Measurements from ENCODE around the gene INS.
A peak's percentile ranks its signal among the peaks of the same experiment; 100 is the strongest.
"Not testable (repeated sequence)": the region's sequence is repeated elsewhere in the genome, so short reads cannot be mapped to it uniquely, and the experiment has no call there.

The INS gene

GRCh38 chr11:2180789-2181370 is 19.9 kb upstream of the INS start:
- DNase-seq (ENCODE audit: low read depth in 2 of 2) = no peak

GRCh38 chr11:2180347-2180746 is 19.3 kb upstream of the INS start:
- no peak for DNase-seq (ENCODE audit: low read depth in 2 of 2)

- DNase-seq (ENCODE audit: low read depth in 2 of 2) = no peak
Measured at GRCh38 chr11:2179516-2179915, 18.5 kb upstream of the INS start.

GRCh38 chr11:2178906-2179494 is 18.0 kb upstream of the INS start:
- no peak for DNase-seq (ENCODE audit: low read depth in 2 of 2)

GRCh38 chr11:2178055-2178773 is 17.2 kb upstream of the INS start:
- DNase-seq (ENCODE audit: low read depth in 2 of 2) = not testable (repeated sequence)

GRCh38 chr11:2177076-2177475 is 16.1 kb upstream of the INS start:
- no peak for DNase-seq (ENCODE audit: low read depth in 2 of 2)

GRCh38 chr11:2176389-2176900 is 15.4 kb upstream of the INS start:
- DNase-seq (ENCODE audit: low read depth in 2 of 2) = no peak

GRCh38 chr11:2175659-2176058 is 14.7 kb upstream of the INS start:
- DNase-seq (ENCODE audit: low read depth in 2 of 2) = no peak

GRCh38 chr11:2174361-2174760 is 13.4 kb upstream of the INS start:
- no peak for DNase-seq (ENCODE audit: low read depth in 2 of 2)

GRCh38 chr11:2173761-2174160 is 12.8 kb upstream of the INS start:
- DNase-seq (ENCODE audit: low read depth in 2 of 2) = no peak

GRCh38 chr11:2173150-2173693 is 12.2 kb upstream of the INS start:
- DNase-seq (ENCODE audit: low read depth in 2 of 2) = no peak

- no peak for DNase-seq (ENCODE audit: low read depth in 2 of 2)
Measured at GRCh38 chr11:2172676-2173075, 11.7 kb upstream of the INS start.

GRCh38 chr11:2171591-2172003 is 10.6 kb upstream of the INS start, which contains the start of gene TH:
TH (minus strand) TSS chr11:2171815; CDS start chr11:2171786, 29 bp downstream.
- DNase-seq (ENCODE audit: low read depth in 2 of 2) = no peak

- DNase-seq (ENCODE audit: low read depth in 2 of 2) = no peak
Measured at GRCh38 chr11:2169626-2170570, 8.9 kb upstream of the INS start.

- no peak for DNase-seq (ENCODE audit: low read depth in 2 of 2)
Measured at GRCh38 chr11:2169005-2169378, 8.0 kb upstream of the INS start.

- DNase-seq (ENCODE audit: low read depth in 2 of 2) = no peak
Measured at GRCh38 chr11:2168286-2169004, 7.4 kb upstream of the INS start.

GRCh38 chr11:2167141-2168045 is 6.4 kb upstream of the INS start:
- DNase-seq (ENCODE audit: low read depth in 2 of 2) = no peak

GRCh38 chr11:2166091-2166851 is 5.3 kb upstream of the INS start:
- DNase-seq (ENCODE audit: low read depth in 2 of 2) = peak; percentile 42 to 44

- no peak for DNase-seq (ENCODE audit: low read depth in 2 of 2)
Measured at GRCh38 chr11:2165571-2165970, 4.6 kb upstream of the INS start.

Data from stimulated activated CD8-positive, alpha-beta memory T cell treated with anti-CD3 and anti-CD28 coated beads, Interleukin-2, amount 100 ng/mL, for 48 hours (primary cell).